MCF 10A (cell line): Measurements from ENCODE around the gene TMC6. TPM values are rescaled to one million over a fixed set of nuclear protein-coding genes. Genes with fewer than 3 reads are reported as not detected.

Experiments used
- BruUV-seq: library from RNA; stranded (reverse); fragments of 400-500 nt; replicated peaks from 2 replicates; lab custom pipeline; 2021; lab: Mats Ljungman, UMichigan
- CTCF ChIA-PET: fragments of 300-600 bp; sonication (Branson Sonifier 250); formaldehyde crosslinking; extraction: SDS; loops from one replicate; lab custom pipeline; 2021; ENCODE audit warnings: antibody characterized with exemption, inconsistent platforms; lab: Yijun Ruan, JAX
- POLR2A ChIA-PET: fragments of 300-600, 350-650 bp; sonication (Branson Sonifier 250); formaldehyde crosslinking; extraction: SDS; loops from one replicate; lab custom pipeline; 2020; ENCODE audit warnings: antibody characterized with exemption, inconsistent platforms; lab: Yijun Ruan, JAX
- DNase-seq: peaks from one replicate; pipeline ENCODE4 v3.0.0-alpha.2; 2018; ENCODE audit not compliant: unreplicated experiment
- H3K27ac Mint-ChIP-seq: one replicate; pipeline ENCODE4 v1.8.0; 2022; ENCODE audit warnings: mild to moderate bottlenecking, low read depth, mixed read lengths; ENCODE audit not compliant: unreplicated experiment
- H3K27me3 Mint-ChIP-seq: one replicate; pipeline ENCODE4 v1.8.0; 2022; ENCODE audit warnings: mixed read lengths; ENCODE audit not compliant: insufficient read depth, unreplicated experiment
- H3K36me3 Mint-ChIP-seq: one replicate; pipeline ENCODE4 v1.8.0; 2022; ENCODE audit warnings: mild to moderate bottlenecking, moderate library complexity, mixed read lengths; ENCODE audit not compliant: insufficient read depth, unreplicated experiment
- H3K4me1 Mint-ChIP-seq: one replicate; pipeline ENCODE4 v1.8.0; 2022; ENCODE audit warnings: mixed read lengths; ENCODE audit not compliant: insufficient read depth, unreplicated experiment
- H3K4me3 Mint-ChIP-seq: one replicate; pipeline ENCODE4 v1.8.0; 2022; ENCODE audit warnings: mild to moderate bottlenecking, moderate library complexity, mixed read lengths; ENCODE audit not compliant: unreplicated experiment
- H3K9me3 Mint-ChIP-seq: one replicate; pipeline ENCODE4 v1.8.0; 2022; ENCODE audit warnings: mixed read lengths; ENCODE audit not compliant: unreplicated experiment
- CTCF ChIP-seq: fragments of 200-600 bp; IDR thresholded peaks from one replicate; pipeline ENCODE4 v1.8.0; 2022; ENCODE audit warnings: antibody characterized with exemption, mild to moderate bottlenecking; ENCODE audit not compliant: unreplicated experiment
- intact Hi-C: fragments of 100-400 bp; cut with micrococcal nuclease; formaldehyde crosslinking; loops from 2 replicates; pipeline ENCODE4 v1.14.1; 2022
- total RNA-seq: library from RNA; stranded (reverse); gene quantifications from 2 replicates; pipeline ENCODE4 v1.2.3, GENCODE V29; 2022

TMC6 gene
- total RNA-seq, 1 experiment from 2014 or later = 3.1 TPM

- no TSS peak for BruUV-seq
- Mint-ChIP-seq H3K4me1 (peaks cover 9% of the 10 kb centered on the region), H3K27ac (no peak overlapping the region), H3K4me3 (no peak overlapping the region), H3K36me3 (no peaks in the 10 kb centered on the region), H3K9me3 (no peaks in the 10 kb centered on the region), H3K27me3 (no peaks in the 10 kb centered on the region)
- intact Hi-C loops = no loop called here
- POLR2A ChIA-PET = interaction anchor here (1.3 kb wide), 1 partner anchor 13 kb away, joined by 4 read pairs; no protein-coding TSS in a partner anchor
- CTCF ChIA-PET = no interaction called here
- no peak for TF ChIP-seq CTCF
- no peak for DNase-seq
These were observed 26.6 kb upstream of the TMC6 start for GRCh38 chr17:78154903-78155811.

- Mint-ChIP-seq H3K27ac (no peak overlapping the region), H3K4me1 (no peaks in the 10 kb centered on the region), H3K4me3 (no peak overlapping the region), H3K36me3 (no peaks in the 10 kb centered on the region), H3K9me3 (no peaks in the 10 kb centered on the region), H3K27me3 (no peaks in the 10 kb centered on the region)
- DNase-seq = no peak
- TF ChIP-seq CTCF = no peak
- ChIA-PET POLR2A (no interaction called here), CTCF (interaction anchor here (0.6 kb wide), 1 partner anchor 35 kb away, joined by 3 read pairs; the partner anchor contains the start of genes AFMID and TK1)
- intact Hi-C loops = no loop called here
- no TSS peak for BruUV-seq
These were observed 23.0 kb upstream of the TMC6 start for GRCh38 chr17:78151514-78152008.

- BruUV-seq = no TSS peak
- H3K4me3 Mint-ChIP-seq = no peak overlapping the region
- H3K9me3 Mint-ChIP-seq = no peaks in the 10 kb centered on the region
- ChIA-PET POLR2A (no interaction called here), CTCF (interaction anchor here (0.6 kb wide), 1 partner anchor 20 kb away, joined by 4 read pairs; no protein-coding TSS in a partner anchor)
- H3K27ac Mint-ChIP-seq = no peak overlapping the region
- H3K36me3 Mint-ChIP-seq = no peaks in the 10 kb centered on the region
- peaks cover 10% of the 10 kb centered on the region for H3K4me1 Mint-ChIP-seq
- TF ChIP-seq CTCF = no peak
- H3K27me3 Mint-ChIP-seq = no peaks in the 10 kb centered on the region
- intact Hi-C loops = no loop called here
- no peak for DNase-seq
These were observed 19.9 kb upstream of the TMC6 start for GRCh38 chr17:78148286-78149016.
